ENCODE data around the gene MPP4. TPM values are rescaled to one million over a fixed set of nuclear protein-coding genes. Genes with fewer than 3 reads are reported as not detected.

The MPP4 gene
- total and polyA plus RNA-seq, 9 of the 15 experiments (the other 6 are each of a cell fraction or from before 2014, with no cell fraction given) = 0.03 to 0.08 TPM; not detected in 7

DNA sequence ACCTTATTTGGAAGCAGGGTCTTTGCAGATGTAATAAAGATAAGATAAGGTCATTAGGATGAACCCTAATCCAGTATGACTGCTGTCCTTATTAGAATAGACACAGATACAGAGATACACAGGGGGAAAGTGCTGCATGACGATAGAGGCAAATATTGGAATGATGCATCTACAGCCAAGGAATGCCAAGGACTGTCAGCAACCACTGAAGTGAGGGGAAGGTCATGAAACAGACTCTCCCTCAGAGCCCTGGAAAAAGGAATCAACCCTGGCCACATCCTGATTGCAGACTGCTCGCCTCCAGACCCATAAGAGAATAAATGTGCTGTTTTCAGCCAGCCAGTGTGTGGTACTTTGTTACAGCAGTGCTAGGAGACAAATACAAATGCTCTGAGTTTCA, 69.9 kb downstream of the MPP4 start:
- intact Hi-C loops (cut with micrococcal nuclease) = no loop called here
- ATAC-seq (no peak), DNase-seq (ENCODE audit: extremely low read depth in 1 of 4, low spot score in 3 of 4) (no peak), FAIRE-seq (no peak)
- H3K79me2 ChIP-seq (ENCODE audit: control insufficient read depth, insufficient read depth, low read length) = no peaks in the 10 kb centered on the region
- H3K27me3 ChIP-seq (ENCODE audit: control insufficient read depth in 2 of 2, insufficient read depth in 2 of 2, low read length in 2 of 2) = no peaks in the 10 kb centered on the region
- no peaks in the 10 kb centered on the region for H4K20me1 ChIP-seq (replicated peaks; ENCODE audit: control insufficient read depth, insufficient read depth, low read length)
- H3K9ac ChIP-seq (ENCODE audit: insufficient read depth in 1 of 2, low read depth in 2 of 2, low read length in 2 of 2) = no peak overlapping the region
- no peaks in the 10 kb centered on the region for H3K9me3 ChIP-seq (replicated peaks; ENCODE audit: control insufficient read depth, insufficient read depth, low read depth, low read length)
- H3K36me3 ChIP-seq (ENCODE audit: control insufficient read depth, insufficient read depth, low read length) = peaks cover 16% of the 10 kb centered on the region; the same call in 1 of the 3 replicates
- POLR2A ChIA-PET = no interaction called here
- H3K4me2 ChIP-seq (ENCODE audit: insufficient read depth, low read length) = no peak overlapping the region
- H2AFZ ChIP-seq (ENCODE audit: low read depth, low read length) = no peak overlapping the region
- no peaks in the 10 kb centered on the region for H3K9me1 ChIP-seq (ENCODE audit: control insufficient read depth, insufficient read depth, low read length)
- no peaks in the 10 kb centered on the region; a peak in 1 of 5 replicates for H3K4me1 ChIP-seq (replicated peaks in 1 of 2; ENCODE audit: control insufficient read depth in 2 of 2, insufficient read depth in 2 of 2, low read length in 2 of 2)
- H3K27ac ChIP-seq (ENCODE audit: extremely low read depth, low read depth, low read length) = no peak overlapping the region
- in situ Hi-C loops (cut with MboI) = no loop called here
- CTCF ChIA-PET (ENCODE audit: low intra/inter-chr PET ratio) = no interaction called here
- no peak overlapping the region for H3K4me3 ChIP-seq
- no TSS peak for BruUV-seq (replicated peaks)
- 72% methylated on average over 2 of the region's 2 CpGs for WGBS (ENCODE audit: insufficient coverage, low coverage, missing lambda C conversion rate)
- TF ChIP-seq, protein P1, sequence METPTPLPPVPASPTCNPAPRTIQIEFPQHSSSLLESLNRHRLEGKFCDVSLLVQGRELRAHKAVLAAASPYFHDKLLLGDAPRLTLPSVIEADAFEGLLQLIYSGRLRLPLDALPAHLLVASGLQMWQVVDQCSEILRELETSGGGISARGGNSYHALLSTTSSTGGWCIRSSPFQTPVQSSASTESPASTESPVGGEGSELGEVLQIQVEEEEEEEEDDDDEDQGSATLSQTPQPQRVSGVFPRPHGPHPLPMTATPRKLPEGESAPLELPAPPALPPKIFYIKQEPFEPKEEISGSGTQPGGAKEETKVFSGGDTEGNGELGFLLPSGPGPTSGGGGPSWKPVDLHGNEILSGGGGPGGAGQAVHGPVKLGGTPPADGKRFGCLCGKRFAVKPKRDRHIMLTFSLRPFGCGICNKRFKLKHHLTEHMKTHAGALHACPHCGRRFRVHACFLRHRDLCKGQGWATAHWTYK (CRISPR knock-in tag; IDR thresholded peaks at IDR 0.05) = no peak
- TF ChIP-seq GTF2F1 (IDR thresholded peaks at IDR 0.05; ENCODE audit: low read depth, low read length) (no peak), ZNF695 (CRISPR knock-in tag; IDR thresholded peaks at IDR 0.05) (no peak), GABPA (tag; conservative IDR thresholded peaks at IDR 0.05; ENCODE audit: low read depth) (no peak), L3MBTL2 (IDR thresholded peaks at IDR 0.05) (no peak), MAZ (CRISPR knock-in tag; conservative IDR thresholded peaks at IDR 0.05 in 1 of 2, IDR thresholded peaks at IDR 0.05 in 1 of 2) (no peak), ZNF444 (CRISPR knock-in tag; IDR thresholded peaks at IDR 0.05) (no peak), ZBTB7A (IDR thresholded peaks at IDR 0.05; ENCODE audit: borderline replicate concordance, control insufficient read depth, low read depth, low read length) (no peak), ZNF780A (CRISPR knock-in tag; IDR thresholded peaks at IDR 0.05) (no peak), NFATC3 (IDR thresholded peaks at IDR 0.05) (no peak), ZNF253 (CRISPR knock-in tag; conservative IDR thresholded peaks at IDR 0.05) (no peak)
- TF ChIP-seq, protein P2, sequence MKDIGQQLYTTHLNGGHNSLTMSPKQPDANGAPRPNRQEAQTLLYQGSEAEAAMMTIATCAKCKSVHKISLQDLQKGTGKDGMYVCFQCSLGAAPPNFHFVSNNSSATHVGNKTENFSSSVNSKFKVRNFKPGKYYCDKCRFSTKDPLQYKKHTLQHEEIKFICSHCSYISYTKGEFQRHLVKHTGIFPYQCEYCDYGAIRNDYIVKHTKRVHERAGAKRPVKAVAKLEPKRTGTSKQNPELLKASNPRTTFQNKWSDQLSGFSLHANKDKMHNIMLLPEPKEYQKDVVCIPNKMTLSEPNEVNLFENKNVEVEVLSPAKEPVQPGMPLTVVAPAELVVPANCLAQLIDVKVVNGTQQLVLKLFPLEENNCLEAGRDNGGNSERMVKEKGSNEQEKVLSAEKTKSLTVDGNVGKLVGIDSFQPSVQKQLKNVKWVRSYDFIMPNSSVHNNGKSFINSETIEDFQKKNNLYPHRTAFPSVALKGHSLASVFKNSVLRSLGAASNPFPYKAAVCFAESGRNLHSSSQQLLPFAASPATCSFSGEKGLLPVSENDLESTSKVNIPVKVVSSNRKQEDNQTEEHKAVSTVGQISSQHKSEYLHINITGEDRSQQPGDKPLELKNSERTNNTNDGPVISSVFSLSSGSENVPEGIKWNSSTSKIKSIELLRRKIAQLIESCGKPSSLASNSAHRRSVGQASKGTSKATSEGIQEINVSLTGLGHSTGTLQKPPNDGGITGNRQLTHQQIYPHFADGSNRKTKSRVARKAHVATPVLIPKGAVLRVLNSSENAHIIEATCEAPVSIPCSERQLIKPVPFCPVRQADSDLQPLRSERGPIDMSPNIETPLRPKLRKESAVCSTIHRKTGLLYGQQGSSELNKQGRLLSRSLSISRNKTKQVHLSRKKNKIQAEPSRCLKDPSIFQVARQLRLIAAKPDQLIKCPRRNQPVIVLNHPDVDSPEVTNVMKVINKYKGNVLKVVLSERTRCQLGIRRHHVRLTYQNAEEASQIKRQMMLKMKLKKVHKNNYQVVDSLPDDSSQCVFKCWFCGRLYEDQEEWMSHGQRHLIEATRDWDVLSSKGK (CRISPR knock-in tag; IDR thresholded peaks at IDR 0.05) = no peak
- TF ChIP-seq, protein P3, sequence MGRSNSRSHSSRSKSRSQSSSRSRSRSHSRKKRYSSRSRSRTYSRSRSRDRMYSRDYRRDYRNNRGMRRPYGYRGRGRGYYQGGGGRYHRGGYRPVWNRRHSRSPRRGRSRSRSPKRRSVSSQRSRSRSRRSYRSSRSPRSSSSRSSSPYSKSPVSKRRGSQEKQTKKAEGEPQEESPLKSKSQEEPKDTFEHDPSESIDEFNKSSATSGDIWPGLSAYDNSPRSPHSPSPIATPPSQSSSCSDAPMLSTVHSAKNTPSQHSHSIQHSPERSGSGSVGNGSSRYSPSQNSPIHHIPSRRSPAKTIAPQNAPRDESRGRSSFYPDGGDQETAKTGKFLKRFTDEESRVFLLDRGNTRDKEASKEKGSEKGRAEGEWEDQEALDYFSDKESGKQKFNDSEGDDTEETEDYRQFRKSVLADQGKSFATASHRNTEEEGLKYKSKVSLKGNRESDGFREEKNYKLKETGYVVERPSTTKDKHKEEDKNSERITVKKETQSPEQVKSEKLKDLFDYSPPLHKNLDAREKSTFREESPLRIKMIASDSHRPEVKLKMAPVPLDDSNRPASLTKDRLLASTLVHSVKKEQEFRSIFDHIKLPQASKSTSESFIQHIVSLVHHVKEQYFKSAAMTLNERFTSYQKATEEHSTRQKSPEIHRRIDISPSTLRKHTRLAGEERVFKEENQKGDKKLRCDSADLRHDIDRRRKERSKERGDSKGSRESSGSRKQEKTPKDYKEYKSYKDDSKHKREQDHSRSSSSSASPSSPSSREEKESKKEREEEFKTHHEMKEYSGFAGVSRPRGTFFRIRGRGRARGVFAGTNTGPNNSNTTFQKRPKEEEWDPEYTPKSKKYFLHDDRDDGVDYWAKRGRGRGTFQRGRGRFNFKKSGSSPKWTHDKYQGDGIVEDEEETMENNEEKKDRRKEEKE (IDR thresholded peaks at IDR 0.05; ENCODE audit: borderline replicate concordance in 1 of 2, control insufficient read depth in 1 of 2, low read depth in 2 of 2, low read length in 1 of 2) = no peak

All from K562 (cell line).